A673 (cell line): ENCODE measurements around the gene PRR20G. TPM values are rescaled to one million over a fixed set of nuclear protein-coding genes. Genes with fewer than 3 reads are reported as not detected.

Source experiments
- BruUV-seq: library from RNA; stranded (reverse); fragments of 400-500 nt; replicated peaks from 2 replicates; lab custom pipeline; 2021; lab: Mats Ljungman, UMichigan
- CTCF ChIA-PET: fragments of 300-600 bp; sonication (Branson Sonifier 250); formaldehyde crosslinking; loops from one replicate; lab custom pipeline; 2022; ENCODE audit warnings: antibody characterized with exemption; lab: Charles Lee
- POLR2A ChIA-PET: fragments of 300-600 bp; sonication (Branson Sonifier 250); formaldehyde crosslinking; loops from one replicate; lab custom pipeline; 2022; ENCODE audit warnings: antibody characterized with exemption; ENCODE audit not compliant: low non-redundant PET; lab: Charles Lee
- DNase-seq: peaks from one replicate; pipeline ENCODE4 v3.0.0-alpha.2; 2015; ENCODE audit warnings: low spot score
- H3K27ac ChIP-seq: fragments of 200-600 bp; sonication (generic); 2 replicates; pipeline ENCODE4 v1.5.1; 2016; ENCODE audit warnings: mixed run types, low read depth, mild to moderate bottlenecking, mixed read lengths, antibody characterized with exemption, low read length; ENCODE audit not compliant: poor library complexity, severe bottlenecking
- H3K27me3 ChIP-seq: fragments of 200-600 bp; sonication (generic); replicated peaks from 2 replicates; pipeline ENCODE4 v1.6.1; 2017; ENCODE audit warnings: mixed run types, low read depth, mild to moderate bottlenecking, mixed read lengths, antibody characterized with exemption, low read length; ENCODE audit not compliant: insufficient read depth, poor library complexity
- H3K36me3 ChIP-seq: fragments of 200-600 bp; sonication (generic); 2 replicates; pipeline ENCODE4 v1.6.1; 2016; ENCODE audit warnings: mixed run types, mild to moderate bottlenecking, mixed read lengths, antibody characterized with exemption, low read length; ENCODE audit not compliant: insufficient read depth, poor library complexity, severe bottlenecking
- H3K4me1 ChIP-seq: fragments of 200-600 bp; sonication (generic); 2 replicates; pipeline ENCODE4 v1.6.1; 2017; ENCODE audit warnings: mixed run types, mild to moderate bottlenecking, mixed read lengths, antibody characterized with exemption, low read length; ENCODE audit not compliant: insufficient read depth, poor library complexity, severe bottlenecking
- H3K4me3 ChIP-seq: fragments of 200-600 bp; sonication (generic); 2 replicates; pipeline ENCODE4 v1.5.1; 2016; ENCODE audit warnings: low read depth, mixed run types, mild to moderate bottlenecking, mixed read lengths, low read length; ENCODE audit not compliant: poor library complexity, severe bottlenecking
- H3K9me3 ChIP-seq: fragments of 200-600 bp; sonication (generic); 2 replicates; pipeline ENCODE4 v1.6.1; 2016; ENCODE audit warnings: mixed run types, low read depth, mild to moderate bottlenecking, mixed read lengths, antibody characterized with exemption, low read length; ENCODE audit not compliant: poor library complexity, severe bottlenecking
- EZH2 ChIP-seq: fragments of 200-600 bp; sonication (generic); IDR thresholded peaks from 2 replicates; pipeline ENCODE4 v1.6.1; 2017; ENCODE audit warnings: borderline replicate concordance, low read depth, mild to moderate bottlenecking, mixed read lengths, antibody characterized with exemption, low read length; ENCODE audit not compliant: poor library complexity, severe bottlenecking
- intact Hi-C: fragments of 100-400 bp; cut with micrococcal nuclease; formaldehyde crosslinking; loops from one replicate; pipeline ENCODE4 v1.10.0; 2022; ENCODE audit not compliant: unreplicated experiment
- total RNA-seq: library from RNA; stranded (reverse); gene quantifications from 2 replicates; pipeline ENCODE4 v1.2.3, GENCODE V29; 2021
- TF ChIP-seq, protein P1 (sequence below): fragments of 300-800, 200-600 bp; sonication (generic); conservative IDR thresholded peaks from 2 replicates; pipeline ENCODE4 v1.5.1; 2017; ENCODE audit warnings: low read depth, mild to moderate bottlenecking, antibody characterized with exemption, low read length, moderate library complexity, mixed read lengths

PRR20G gene
- total RNA-seq, 1 experiment from 2014 or later, result not detected

- ChIA-PET POLR2A (no interaction called here), CTCF (no interaction called here)
- BruUV-seq, result no TSS peak
- DNase-seq, result no peak
- no peaks in the 10 kb centered on the region for H3K36me3 ChIP-seq
- H3K4me3 ChIP-seq, result no peak overlapping the region
- no peaks in the 10 kb centered on the region for H3K4me1 ChIP-seq
- no peak overlapping the region for H3K27ac ChIP-seq
- TF ChIP-seq, protein P1, sequence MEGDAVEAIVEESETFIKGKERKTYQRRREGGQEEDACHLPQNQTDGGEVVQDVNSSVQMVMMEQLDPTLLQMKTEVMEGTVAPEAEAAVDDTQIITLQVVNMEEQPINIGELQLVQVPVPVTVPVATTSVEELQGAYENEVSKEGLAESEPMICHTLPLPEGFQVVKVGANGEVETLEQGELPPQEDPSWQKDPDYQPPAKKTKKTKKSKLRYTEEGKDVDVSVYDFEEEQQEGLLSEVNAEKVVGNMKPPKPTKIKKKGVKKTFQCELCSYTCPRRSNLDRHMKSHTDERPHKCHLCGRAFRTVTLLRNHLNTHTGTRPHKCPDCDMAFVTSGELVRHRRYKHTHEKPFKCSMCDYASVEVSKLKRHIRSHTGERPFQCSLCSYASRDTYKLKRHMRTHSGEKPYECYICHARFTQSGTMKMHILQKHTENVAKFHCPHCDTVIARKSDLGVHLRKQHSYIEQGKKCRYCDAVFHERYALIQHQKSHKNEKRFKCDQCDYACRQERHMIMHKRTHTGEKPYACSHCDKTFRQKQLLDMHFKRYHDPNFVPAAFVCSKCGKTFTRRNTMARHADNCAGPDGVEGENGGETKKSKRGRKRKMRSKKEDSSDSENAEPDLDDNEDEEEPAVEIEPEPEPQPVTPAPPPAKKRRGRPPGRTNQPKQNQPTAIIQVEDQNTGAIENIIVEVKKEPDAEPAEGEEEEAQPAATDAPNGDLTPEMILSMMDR, result no peak
- no peak for TF ChIP-seq EZH2
- H3K9me3 ChIP-seq, result peaks cover 31% of the 10 kb centered on the region
- no peaks in the 10 kb centered on the region for H3K27me3 ChIP-seq
- intact Hi-C loops, result no loop called here
These were observed 40.6 kb downstream of the PRR20G start for GRCh38 chr3:127247292-127247691.

DNA sequence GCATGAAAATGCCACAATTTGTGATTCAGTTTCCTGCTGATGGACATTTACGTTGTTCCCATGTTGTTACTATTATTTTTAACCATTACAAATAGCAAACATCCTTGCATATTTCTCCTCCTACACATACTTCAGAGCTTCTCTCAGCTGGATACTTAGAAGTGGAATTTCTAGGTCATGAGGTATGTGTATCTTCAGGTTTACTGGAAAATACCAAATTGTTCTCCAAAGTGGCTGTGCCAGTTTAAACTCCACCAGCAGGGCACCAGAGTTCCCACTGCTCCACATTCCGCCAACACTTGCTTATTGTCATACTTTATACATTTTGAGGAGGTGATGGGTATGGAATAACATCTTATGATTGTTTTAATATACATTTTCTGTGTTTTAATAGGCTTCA lies 49.2 kb downstream of the PRR20G start:
- no peak overlapping the region for H3K4me3 ChIP-seq
- TF ChIP-seq, protein P1, result no peak
- no peak for TF ChIP-seq EZH2
- no peaks in the 10 kb centered on the region for H3K36me3 ChIP-seq
- no peak for DNase-seq
- ChIA-PET POLR2A (no interaction called here), CTCF (no interaction called here)
- H3K27ac ChIP-seq, result no peak overlapping the region
- H3K9me3 ChIP-seq, result no peaks in the 10 kb centered on the region
- H3K4me1 ChIP-seq, result no peaks in the 10 kb centered on the region
- intact Hi-C loops, result no loop called here
- no TSS peak for BruUV-seq
- H3K27me3 ChIP-seq, result peaks cover 5% of the 10 kb centered on the region

GRCh38 chr3:127237835-127238234 lies 50.0 kb downstream of the PRR20G start:
- CTCF ChIA-PET, result no interaction called here
- no peak for DNase-seq
- Histone ChIP-seq H3K4me1 (no peaks in the 10 kb centered on the region), H3K27ac (no peak overlapping the region), H3K9me3 (no peaks in the 10 kb centered on the region), H3K27me3 (peaks cover 5% of the 10 kb centered on the region), H3K36me3 (no peaks in the 10 kb centered on the region), H3K4me3 (no peak overlapping the region)
- BruUV-seq, result no TSS peak
- intact Hi-C loops, result no loop called here
- POLR2A ChIA-PET, result interaction anchor here (0.6 kb wide), 1 partner anchor 27 kb away, joined by 3 read pairs; no protein-coding TSS in a partner anchor
- TF ChIP-seq EZH2, result no peak
- TF ChIP-seq, protein P1, result no peak
